OCI-LY1 (cell line): ENCODE results near the gene CPXM1.

ENCODE experiments used
- EZH2 ChIP-seq: fragments of 200-600 bp; sonication (generic), shearing (Covaris generic); IDR thresholded peaks from 2 replicates; pipeline ENCODE4 v1.8.0; 2017; ENCODE audit warnings: borderline replicate concordance, mixed run types, mild to moderate bottlenecking, antibody characterized with exemption, low read length, moderate library complexity, mixed read lengths
- TF ChIP-seq, protein P1 (sequence below): fragments of 200-600 bp; sonication (generic), shearing (Covaris generic); IDR thresholded peaks from 2 replicates; pipeline ENCODE4 v1.5.1; 2017; ENCODE audit warnings: mild to moderate bottlenecking, antibody characterized with exemption, low read length, moderate library complexity, mixed read lengths

GRCh38 chr20:2751878-2752566 lies 48.4 kb downstream of the CPXM1 start:
- no peak for TF ChIP-seq EZH2
- TF ChIP-seq, protein P1, sequence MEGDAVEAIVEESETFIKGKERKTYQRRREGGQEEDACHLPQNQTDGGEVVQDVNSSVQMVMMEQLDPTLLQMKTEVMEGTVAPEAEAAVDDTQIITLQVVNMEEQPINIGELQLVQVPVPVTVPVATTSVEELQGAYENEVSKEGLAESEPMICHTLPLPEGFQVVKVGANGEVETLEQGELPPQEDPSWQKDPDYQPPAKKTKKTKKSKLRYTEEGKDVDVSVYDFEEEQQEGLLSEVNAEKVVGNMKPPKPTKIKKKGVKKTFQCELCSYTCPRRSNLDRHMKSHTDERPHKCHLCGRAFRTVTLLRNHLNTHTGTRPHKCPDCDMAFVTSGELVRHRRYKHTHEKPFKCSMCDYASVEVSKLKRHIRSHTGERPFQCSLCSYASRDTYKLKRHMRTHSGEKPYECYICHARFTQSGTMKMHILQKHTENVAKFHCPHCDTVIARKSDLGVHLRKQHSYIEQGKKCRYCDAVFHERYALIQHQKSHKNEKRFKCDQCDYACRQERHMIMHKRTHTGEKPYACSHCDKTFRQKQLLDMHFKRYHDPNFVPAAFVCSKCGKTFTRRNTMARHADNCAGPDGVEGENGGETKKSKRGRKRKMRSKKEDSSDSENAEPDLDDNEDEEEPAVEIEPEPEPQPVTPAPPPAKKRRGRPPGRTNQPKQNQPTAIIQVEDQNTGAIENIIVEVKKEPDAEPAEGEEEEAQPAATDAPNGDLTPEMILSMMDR: no peak
